Measurements from ENCODE around the gene CDH16. TPM values are rescaled to one million over a fixed set of nuclear protein-coding genes. Genes with fewer than 3 reads are reported as not detected.

CDH16 gene
- total RNA-seq, 1 experiment from 2014 or later: not detected

DNA sequence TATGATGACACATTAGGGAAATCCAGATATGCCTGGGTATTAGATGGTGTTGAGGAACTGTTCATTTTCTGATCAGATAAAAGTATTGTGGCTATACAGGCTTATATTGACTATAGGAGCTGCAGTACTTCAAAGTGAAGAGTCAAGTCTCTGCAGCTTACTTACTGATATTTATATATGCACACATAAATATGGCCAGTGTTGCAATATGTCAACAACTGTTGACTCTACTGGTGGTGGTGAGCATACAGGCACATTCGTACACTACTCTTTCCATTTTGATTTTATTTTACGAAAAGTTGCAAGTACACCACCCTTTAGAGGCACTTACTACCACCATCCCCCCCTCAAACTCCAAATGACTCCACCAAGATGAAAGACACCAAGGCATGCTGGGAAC, 13.0 kb upstream of the CDH16 start:
- no peak overlapping the region for H3K4me3 ChIP-seq (ENCODE audit: low read depth, low read length, poor library complexity, severe bottlenecking)
- no peaks in the 10 kb centered on the region for H3K27me3 ChIP-seq (replicated peaks; ENCODE audit: insufficient read depth, low read depth, low read length, poor library complexity)
- POLR2A ChIA-PET (ENCODE audit: low non-redundant PET): interaction anchor here (0.6 kb wide), 1 partner anchor 40 kb away, joined by 7 read pairs; no protein-coding TSS in a partner anchor
- intact Hi-C loops (cut with micrococcal nuclease; ENCODE audit: unreplicated experiment): no loop called here
- TF ChIP-seq, protein P1, sequence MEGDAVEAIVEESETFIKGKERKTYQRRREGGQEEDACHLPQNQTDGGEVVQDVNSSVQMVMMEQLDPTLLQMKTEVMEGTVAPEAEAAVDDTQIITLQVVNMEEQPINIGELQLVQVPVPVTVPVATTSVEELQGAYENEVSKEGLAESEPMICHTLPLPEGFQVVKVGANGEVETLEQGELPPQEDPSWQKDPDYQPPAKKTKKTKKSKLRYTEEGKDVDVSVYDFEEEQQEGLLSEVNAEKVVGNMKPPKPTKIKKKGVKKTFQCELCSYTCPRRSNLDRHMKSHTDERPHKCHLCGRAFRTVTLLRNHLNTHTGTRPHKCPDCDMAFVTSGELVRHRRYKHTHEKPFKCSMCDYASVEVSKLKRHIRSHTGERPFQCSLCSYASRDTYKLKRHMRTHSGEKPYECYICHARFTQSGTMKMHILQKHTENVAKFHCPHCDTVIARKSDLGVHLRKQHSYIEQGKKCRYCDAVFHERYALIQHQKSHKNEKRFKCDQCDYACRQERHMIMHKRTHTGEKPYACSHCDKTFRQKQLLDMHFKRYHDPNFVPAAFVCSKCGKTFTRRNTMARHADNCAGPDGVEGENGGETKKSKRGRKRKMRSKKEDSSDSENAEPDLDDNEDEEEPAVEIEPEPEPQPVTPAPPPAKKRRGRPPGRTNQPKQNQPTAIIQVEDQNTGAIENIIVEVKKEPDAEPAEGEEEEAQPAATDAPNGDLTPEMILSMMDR (conservative IDR thresholded peaks at IDR 0.05; ENCODE audit: low read depth, low read length): no peak
- no peak for TF ChIP-seq EZH2 (IDR thresholded peaks at IDR 0.05; ENCODE audit: borderline replicate concordance, low read depth, low read length, poor library complexity, severe bottlenecking)
- H3K36me3 ChIP-seq (ENCODE audit: insufficient read depth, low read length, poor library complexity, severe bottlenecking): no peaks in the 10 kb centered on the region
- no peaks in the 10 kb centered on the region for H3K9me3 ChIP-seq (ENCODE audit: low read depth, low read length, poor library complexity, severe bottlenecking)
- H3K4me1 ChIP-seq (ENCODE audit: insufficient read depth, low read length, poor library complexity, severe bottlenecking): peaks cover 21% of the 10 kb centered on the region
- CTCF ChIA-PET: no interaction called here
- no TSS peak for BruUV-seq (replicated peaks)
- H3K27ac ChIP-seq (ENCODE audit: low read depth, low read length, poor library complexity, severe bottlenecking): no peak overlapping the region
- no peak for DNase-seq (ENCODE audit: low spot score)

GRCh38 chr16:66930189-66930588, 11.5 kb upstream of the CDH16 start:
- H3K9me3 ChIP-seq (ENCODE audit: low read depth, low read length, poor library complexity, severe bottlenecking): no peaks in the 10 kb centered on the region
- CTCF ChIA-PET: no interaction called here
- no peak overlapping the region for H3K27ac ChIP-seq (ENCODE audit: low read depth, low read length, poor library complexity, severe bottlenecking)
- TF ChIP-seq EZH2 (IDR thresholded peaks at IDR 0.05; ENCODE audit: borderline replicate concordance, low read depth, low read length, poor library complexity, severe bottlenecking): no peak
- TF ChIP-seq, protein P1 (conservative IDR thresholded peaks at IDR 0.05; ENCODE audit: low read depth, low read length): no peak
- peaks cover 13% of the 10 kb centered on the region for H3K4me1 ChIP-seq (ENCODE audit: insufficient read depth, low read length, poor library complexity, severe bottlenecking)
- intact Hi-C loops (cut with micrococcal nuclease; ENCODE audit: unreplicated experiment): no loop called here
- no peak overlapping the region for H3K4me3 ChIP-seq (ENCODE audit: low read depth, low read length, poor library complexity, severe bottlenecking)
- DNase-seq (ENCODE audit: low spot score): no peak
- peaks cover 11% of the 10 kb centered on the region for H3K27me3 ChIP-seq (replicated peaks; ENCODE audit: insufficient read depth, low read depth, low read length, poor library complexity)
- BruUV-seq (replicated peaks): no TSS peak
- POLR2A ChIA-PET (ENCODE audit: low non-redundant PET): no interaction called here
- no peaks in the 10 kb centered on the region for H3K36me3 ChIP-seq (ENCODE audit: insufficient read depth, low read length, poor library complexity, severe bottlenecking)

GRCh38 chr16:66928702-66929388, 10.2 kb upstream of the CDH16 start:
- ChIA-PET POLR2A (ENCODE audit: low non-redundant PET) (no interaction called here), CTCF (interaction anchor here (0.6 to 1.1 kb wide), 9 partner anchors 9 to 521 kb away, joined by 3 to 11 read pairs (median 3); partner anchors contain the start of gene PDP2)
- DNase-seq (ENCODE audit: low spot score): peak; percentile 51
- Histone ChIP-seq H3K9me3 (ENCODE audit: low read depth, low read length, poor library complexity, severe bottlenecking) (no peaks in the 10 kb centered on the region), H3K27me3 (replicated peaks; ENCODE audit: insufficient read depth, low read depth, low read length, poor library complexity) (peaks cover 24% of the 10 kb centered on the region), H3K4me1 (ENCODE audit: insufficient read depth, low read length, poor library complexity, severe bottlenecking) (peaks cover 13% of the 10 kb centered on the region), H3K36me3 (ENCODE audit: insufficient read depth, low read length, poor library complexity, severe bottlenecking) (no peaks in the 10 kb centered on the region), H3K4me3 (ENCODE audit: low read depth, low read length, poor library complexity, severe bottlenecking) (no peak overlapping the region), H3K27ac (ENCODE audit: low read depth, low read length, poor library complexity, severe bottlenecking) (no peak overlapping the region)
- TF ChIP-seq EZH2 (IDR thresholded peaks at IDR 0.05; ENCODE audit: borderline replicate concordance, low read depth, low read length, poor library complexity, severe bottlenecking): no peak
- TF ChIP-seq, protein P1 (conservative IDR thresholded peaks at IDR 0.05; ENCODE audit: low read depth, low read length): peak; percentile 71
- intact Hi-C loops (cut with micrococcal nuclease; ENCODE audit: unreplicated experiment): loop anchor here (1.0 kb wide), 1 partner anchor 34 kb away; no protein-coding TSS in a partner anchor
- BruUV-seq (replicated peaks): no TSS peak

All from A673 (cell line).